ENCODE data around the gene CEBPE. TPM values are rescaled to one million over a fixed set of nuclear protein-coding genes. Genes with fewer than 3 reads are reported as not detected.

CEBPE gene
- total RNA-seq, 6 experiments from 2014 or later, result not detected

DNA sequence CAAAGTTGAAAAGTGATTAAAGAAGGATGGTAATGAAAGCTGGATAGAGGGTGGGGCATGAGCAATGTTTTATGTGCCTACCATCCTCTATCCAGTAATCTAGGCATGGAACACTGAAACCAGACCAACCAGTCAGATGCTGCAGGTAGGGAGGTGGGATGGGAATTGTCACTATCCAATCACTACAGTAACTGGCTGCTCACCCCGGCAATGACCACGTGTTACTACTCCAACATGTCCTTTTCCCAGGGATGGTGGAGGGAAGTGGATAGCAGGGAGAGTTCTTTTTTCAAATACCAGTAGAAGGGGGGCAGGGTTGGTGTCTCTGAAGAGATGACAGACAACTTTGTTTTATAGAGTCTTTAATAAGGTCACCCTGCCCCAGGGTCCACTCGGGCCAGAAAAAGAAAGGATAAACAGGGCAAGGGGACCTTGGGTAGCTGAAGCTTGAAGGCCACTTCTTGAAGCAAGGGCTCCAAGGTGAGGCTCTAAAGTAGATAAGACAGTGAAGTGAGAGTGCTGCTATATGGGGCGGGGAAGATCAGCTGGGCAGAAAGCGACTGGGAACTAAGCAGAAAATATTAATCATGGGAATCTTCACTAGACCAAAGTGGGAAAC is 47.0 kb downstream of the CEBPE start:
- DNase-seq, result no peak
- Mint-ChIP-seq H3K27ac (peak overlapping the region; percentile 91), H3K4me1 (ENCODE audit: low read depth) (peaks cover 49% of the 10 kb centered on the region), H3K4me3 (peak overlapping the region; percentile 94), H3K27me3 (ENCODE audit: insufficient read depth) (peaks cover 6% of the 10 kb centered on the region), H3K9me3 (no peaks in the 10 kb centered on the region), H3K36me3 (ENCODE audit: low read depth) (peaks cover 32% of the 10 kb centered on the region; the same call in 1 of the 2 replicates)
- TF ChIP-seq, protein P1, sequence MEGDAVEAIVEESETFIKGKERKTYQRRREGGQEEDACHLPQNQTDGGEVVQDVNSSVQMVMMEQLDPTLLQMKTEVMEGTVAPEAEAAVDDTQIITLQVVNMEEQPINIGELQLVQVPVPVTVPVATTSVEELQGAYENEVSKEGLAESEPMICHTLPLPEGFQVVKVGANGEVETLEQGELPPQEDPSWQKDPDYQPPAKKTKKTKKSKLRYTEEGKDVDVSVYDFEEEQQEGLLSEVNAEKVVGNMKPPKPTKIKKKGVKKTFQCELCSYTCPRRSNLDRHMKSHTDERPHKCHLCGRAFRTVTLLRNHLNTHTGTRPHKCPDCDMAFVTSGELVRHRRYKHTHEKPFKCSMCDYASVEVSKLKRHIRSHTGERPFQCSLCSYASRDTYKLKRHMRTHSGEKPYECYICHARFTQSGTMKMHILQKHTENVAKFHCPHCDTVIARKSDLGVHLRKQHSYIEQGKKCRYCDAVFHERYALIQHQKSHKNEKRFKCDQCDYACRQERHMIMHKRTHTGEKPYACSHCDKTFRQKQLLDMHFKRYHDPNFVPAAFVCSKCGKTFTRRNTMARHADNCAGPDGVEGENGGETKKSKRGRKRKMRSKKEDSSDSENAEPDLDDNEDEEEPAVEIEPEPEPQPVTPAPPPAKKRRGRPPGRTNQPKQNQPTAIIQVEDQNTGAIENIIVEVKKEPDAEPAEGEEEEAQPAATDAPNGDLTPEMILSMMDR (IDR thresholded peaks at IDR 0.05), result no peak

DNA sequence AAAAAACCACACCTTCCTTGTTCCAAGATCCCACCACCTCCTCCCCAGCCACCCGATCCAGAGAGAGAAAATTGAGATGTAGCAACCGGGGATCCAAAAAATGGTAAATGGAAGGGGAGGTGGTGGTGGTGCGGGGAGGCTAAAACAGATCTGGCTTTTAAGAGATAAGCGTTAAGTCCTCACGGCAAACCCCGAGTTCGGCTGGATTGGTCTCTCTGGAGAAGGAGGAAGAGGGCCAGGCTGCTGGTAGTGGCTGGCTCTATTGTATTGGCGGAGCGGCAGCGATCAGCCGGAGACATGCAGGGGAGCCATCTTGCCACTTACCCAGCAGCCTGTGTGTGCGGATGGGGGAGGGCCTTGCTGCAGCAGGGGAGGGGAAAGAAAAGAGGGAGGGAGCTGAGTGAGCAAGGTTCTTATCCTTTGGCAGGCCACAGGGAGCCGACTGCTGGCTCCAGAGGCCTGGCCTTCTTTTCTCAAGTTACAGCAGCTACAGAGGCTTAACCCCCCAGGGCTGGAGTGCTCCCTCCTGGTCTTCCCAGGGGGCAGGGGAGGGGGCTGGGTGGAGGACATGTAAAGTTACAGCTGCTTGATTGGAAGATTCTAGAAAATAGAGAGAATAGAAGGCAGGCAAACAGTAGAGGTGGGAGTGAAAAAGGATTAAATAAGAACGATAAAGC is 47.7 kb downstream of the CEBPE start:
- H3K36me3 Mint-ChIP-seq (ENCODE audit: low read depth), result peaks cover 32% of the 10 kb centered on the region; the same call in 1 of the 2 replicates
- peak overlapping the region; percentile 94 for H3K4me3 Mint-ChIP-seq
- H3K9me3 Mint-ChIP-seq, result no peaks in the 10 kb centered on the region
- peaks cover 49% of the 10 kb centered on the region for H3K4me1 Mint-ChIP-seq (ENCODE audit: low read depth)
- TF ChIP-seq, protein P1 (IDR thresholded peaks at IDR 0.05), result no peak
- H3K27me3 Mint-ChIP-seq (ENCODE audit: insufficient read depth), result peaks cover 6% of the 10 kb centered on the region
- DNase-seq, result peak; percentile 89
- H3K27ac Mint-ChIP-seq, result peak overlapping the region; percentile 91

DNA sequence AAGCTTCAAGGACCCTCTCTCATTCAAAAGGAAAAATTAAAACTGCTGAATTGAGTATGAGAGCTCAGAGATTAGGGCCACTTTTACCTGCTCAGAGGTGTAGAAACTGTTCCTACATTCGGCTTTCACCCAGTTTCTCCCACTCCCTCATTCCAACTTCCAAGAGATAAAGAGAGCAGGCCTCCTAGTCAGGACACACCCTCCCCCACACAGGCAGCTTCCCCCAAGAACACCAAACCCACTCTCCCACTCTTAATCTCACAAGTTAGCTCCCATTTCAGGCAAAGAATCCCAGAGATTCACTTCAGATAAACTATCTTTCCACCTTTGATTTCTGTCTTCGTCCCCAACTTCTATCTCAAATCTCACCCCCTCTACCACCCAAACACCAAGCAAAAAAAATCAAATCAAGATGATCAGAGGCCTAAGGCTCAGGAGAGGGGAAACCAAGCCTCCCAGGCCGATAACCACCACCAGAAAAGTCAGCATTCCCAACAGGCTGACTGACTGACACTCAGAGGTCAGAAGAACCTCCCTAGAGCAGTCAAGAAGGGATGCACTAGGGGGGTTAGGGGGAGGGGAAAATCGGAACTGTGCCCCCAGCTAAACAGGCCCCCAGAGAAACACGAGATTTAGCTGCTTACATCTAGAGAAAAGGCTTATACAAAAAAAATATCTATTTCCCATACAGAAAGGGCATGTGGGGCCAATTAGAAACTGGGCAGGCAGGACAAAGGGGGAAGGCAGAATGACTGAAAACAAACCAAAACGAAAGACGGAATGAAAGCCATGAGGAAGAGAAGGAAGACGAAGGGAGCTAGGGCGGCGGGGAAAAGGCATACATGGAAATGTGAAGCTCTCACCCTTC is 48.6 kb downstream of the CEBPE start:
- TF ChIP-seq, protein P1 (IDR thresholded peaks at IDR 0.05), result no peak
- Mint-ChIP-seq H3K27ac (peak overlapping the region; percentile 91), H3K4me3 (peak overlapping the region; percentile 94), H3K9me3 (no peaks in the 10 kb centered on the region), H3K4me1 (ENCODE audit: low read depth) (peaks cover 56% of the 10 kb centered on the region), H3K27me3 (ENCODE audit: insufficient read depth) (peaks cover 6% of the 10 kb centered on the region), H3K36me3 (ENCODE audit: low read depth) (peaks cover 38% of the 10 kb centered on the region)
- no peak for DNase-seq

DNA sequence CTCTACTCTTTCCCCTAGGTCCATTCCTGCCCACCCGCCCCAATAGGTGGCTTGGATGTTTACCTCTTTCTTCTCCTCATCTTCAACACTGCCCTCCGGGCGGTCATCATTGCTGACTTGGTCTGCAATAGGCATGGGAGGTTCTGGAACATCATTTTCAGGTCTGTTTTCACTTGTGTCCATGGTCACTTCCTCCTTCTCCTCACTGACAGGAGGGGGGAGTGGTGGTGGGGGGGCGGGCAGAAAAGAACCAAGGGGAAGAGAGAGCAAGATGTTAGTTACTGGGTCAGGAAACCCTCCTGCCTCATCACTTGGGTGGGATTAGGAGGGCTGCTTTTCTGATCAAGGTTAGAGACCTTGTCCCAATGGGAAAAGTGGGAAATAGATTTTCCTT is 49.6 kb downstream of the CEBPE start:
- H3K4me1 Mint-ChIP-seq (ENCODE audit: low read depth), result peaks cover 57% of the 10 kb centered on the region
- H3K27ac Mint-ChIP-seq, result peak overlapping the region; percentile 74
- H3K27me3 Mint-ChIP-seq (ENCODE audit: insufficient read depth), result peaks cover 6% of the 10 kb centered on the region
- H3K9me3 Mint-ChIP-seq, result no peaks in the 10 kb centered on the region
- peak overlapping the region; percentile 94 for H3K4me3 Mint-ChIP-seq
- DNase-seq, result no peak
- peaks cover 35% of the 10 kb centered on the region for H3K36me3 Mint-ChIP-seq (ENCODE audit: low read depth)
- TF ChIP-seq, protein P1 (IDR thresholded peaks at IDR 0.05), result no peak

DNA sequence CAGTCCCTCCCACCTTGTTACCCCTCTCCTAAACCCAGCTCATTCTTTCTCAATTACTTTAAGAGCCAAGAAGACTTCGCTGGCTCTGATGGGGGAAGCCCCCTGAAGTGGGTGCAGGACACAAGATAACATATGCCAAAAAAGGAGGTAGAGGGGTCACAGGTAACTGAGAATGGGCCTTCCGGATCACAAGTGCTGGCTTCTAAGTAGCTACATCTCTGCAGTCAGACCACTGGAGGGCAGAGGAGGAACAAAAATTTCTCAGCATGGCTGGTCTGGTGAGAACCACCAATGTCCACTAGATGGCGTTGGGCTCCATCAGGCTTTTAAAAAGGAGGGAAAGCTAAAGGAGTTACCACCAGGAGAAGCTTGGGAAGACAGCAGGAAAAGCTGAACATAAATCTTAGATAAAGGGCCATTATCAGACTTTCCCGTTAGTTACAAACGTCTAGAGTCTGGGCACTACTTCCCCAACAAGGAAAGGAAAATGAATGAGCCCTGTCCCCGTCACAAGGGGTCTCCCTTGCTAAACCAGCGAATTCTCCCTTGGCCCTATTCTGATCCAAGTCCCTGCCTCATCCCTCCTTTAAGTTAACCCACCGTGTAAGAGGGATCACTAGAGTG is 50.2 kb downstream of the CEBPE start:
- peak; percentile 93 for DNase-seq
- Mint-ChIP-seq H3K9me3 (no peaks in the 10 kb centered on the region), H3K4me1 (ENCODE audit: low read depth) (peaks cover 61% of the 10 kb centered on the region), H3K27me3 (ENCODE audit: insufficient read depth) (peaks cover 6% of the 10 kb centered on the region), H3K27ac (peak overlapping the region; percentile 74), H3K4me3 (peak overlapping the region; percentile 94), H3K36me3 (ENCODE audit: low read depth) (peaks cover 40% of the 10 kb centered on the region)
- TF ChIP-seq, protein P1 (IDR thresholded peaks at IDR 0.05), result peak; percentile 99

Data from HFFc6 (cell line).